LNCaP clone FGC (cell line): ENCODE results near the gene BTAF1.

Source experiments
- DNase-seq: peaks from one replicate; pipeline ENCODE4 v3.0.0-alpha.2; 2011; ENCODE audit warnings: low read depth
- H3K4me3 ChIP-seq: 2 replicates; pipeline ENCODE4 v1.5.1; 2011; ENCODE audit warnings: mild to moderate bottlenecking, low read depth, low read length, control low read depth
- TF ChIP-seq, protein P1 (sequence below): IDR thresholded peaks from 2 replicates; pipeline ENCODE4 v1.5.1; 2012; ENCODE audit warnings: mild to moderate bottlenecking; ENCODE audit not compliant: control insufficient read depth, insufficient read depth; ENCODE audit errors: extremely low read depth

BTAF1 gene

DNA sequence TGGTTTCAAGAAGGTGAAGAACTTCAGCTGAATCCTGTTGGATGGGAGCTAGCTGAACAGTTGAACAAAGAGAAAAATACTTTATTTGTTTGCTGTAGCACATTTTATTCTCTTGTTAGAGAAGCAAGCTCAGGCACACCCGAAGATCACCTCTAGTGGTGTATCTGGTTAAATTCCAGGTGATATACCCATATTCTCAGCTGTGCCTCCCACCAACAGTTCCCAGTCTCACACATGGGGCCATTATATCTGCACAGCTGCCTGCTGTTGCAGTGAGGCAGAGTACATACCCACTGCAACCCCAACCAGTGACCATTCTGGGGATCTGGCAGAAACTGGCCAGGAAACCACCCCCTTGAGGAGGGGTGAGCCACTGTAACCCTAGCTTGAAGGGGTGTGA is 9.2 kb downstream of the BTAF1 start:
- H3K4me3 ChIP-seq: no peak overlapping the region
- no peak for DNase-seq
- TF ChIP-seq, protein P1, sequence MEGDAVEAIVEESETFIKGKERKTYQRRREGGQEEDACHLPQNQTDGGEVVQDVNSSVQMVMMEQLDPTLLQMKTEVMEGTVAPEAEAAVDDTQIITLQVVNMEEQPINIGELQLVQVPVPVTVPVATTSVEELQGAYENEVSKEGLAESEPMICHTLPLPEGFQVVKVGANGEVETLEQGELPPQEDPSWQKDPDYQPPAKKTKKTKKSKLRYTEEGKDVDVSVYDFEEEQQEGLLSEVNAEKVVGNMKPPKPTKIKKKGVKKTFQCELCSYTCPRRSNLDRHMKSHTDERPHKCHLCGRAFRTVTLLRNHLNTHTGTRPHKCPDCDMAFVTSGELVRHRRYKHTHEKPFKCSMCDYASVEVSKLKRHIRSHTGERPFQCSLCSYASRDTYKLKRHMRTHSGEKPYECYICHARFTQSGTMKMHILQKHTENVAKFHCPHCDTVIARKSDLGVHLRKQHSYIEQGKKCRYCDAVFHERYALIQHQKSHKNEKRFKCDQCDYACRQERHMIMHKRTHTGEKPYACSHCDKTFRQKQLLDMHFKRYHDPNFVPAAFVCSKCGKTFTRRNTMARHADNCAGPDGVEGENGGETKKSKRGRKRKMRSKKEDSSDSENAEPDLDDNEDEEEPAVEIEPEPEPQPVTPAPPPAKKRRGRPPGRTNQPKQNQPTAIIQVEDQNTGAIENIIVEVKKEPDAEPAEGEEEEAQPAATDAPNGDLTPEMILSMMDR: 0 out of 2 replicates have a peak, but pooled peaks have one; percentile 5

DNA sequence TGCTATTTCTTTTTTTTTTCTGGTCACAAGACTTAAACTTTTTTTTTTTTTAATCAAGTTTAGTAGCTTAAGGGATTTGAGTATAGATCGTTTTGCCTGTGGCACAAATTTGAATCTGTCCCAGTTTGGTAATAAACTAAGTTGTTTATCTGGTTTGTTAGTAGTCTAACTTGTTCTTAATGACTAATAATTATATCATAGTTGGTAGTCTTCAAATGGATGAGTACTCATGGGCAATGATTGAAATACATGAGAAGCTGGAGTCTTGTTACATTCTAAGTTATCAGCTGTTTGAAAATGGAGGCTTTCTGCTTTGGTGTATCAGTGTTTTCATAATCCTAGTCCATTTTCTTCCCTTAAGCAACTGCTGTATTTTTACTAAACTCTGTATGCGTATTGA is 12.3 kb downstream of the BTAF1 start:
- TF ChIP-seq, protein P1: no peak
- no peak overlapping the region for H3K4me3 ChIP-seq

DNA sequence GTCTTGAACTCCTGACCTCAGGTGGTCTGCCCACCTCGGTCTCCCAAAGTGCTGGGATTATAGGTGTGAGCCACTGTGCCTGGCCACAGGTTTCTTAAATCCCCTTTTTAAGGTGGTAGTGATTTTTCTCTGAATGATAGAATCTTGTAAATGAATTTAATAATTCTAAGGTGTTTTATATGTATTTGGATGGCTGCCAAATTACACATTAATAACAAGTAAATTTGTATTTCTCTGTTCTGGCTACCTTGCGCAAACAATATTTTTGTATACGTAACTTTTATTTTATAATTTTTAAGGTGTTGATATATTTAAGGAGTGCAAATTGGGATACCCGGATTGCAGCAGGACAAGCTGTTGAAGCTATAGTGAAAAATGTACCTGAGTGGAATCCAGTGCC is 16.1 kb downstream of the BTAF1 start:
- H3K4me3 ChIP-seq: no peak overlapping the region
- TF ChIP-seq, protein P1: no peak
- DNase-seq: no peak

More for the DNA sequence above, 12.3 kb downstream of the BTAF1 start:
- no peak for DNase-seq

DNA sequence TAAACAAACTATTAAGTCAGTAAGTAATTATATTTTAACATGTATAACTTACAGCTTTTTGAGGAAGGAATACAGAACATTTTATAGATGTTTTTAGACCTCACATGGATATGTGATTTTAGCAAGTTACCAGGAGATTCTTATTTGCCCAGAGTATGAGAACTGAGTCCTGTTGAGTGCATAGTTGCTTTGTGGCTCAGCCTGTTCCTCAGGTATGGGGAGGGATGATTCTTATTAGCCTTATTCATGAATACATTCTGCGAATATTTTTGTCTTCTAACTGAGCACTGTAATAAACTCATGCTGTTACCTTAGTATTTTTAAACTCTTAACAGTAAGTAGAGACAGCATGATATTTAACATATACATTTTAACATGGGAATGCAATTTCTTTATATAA is 17.9 kb downstream of the BTAF1 start:
- DNase-seq: no peak
- H3K4me3 ChIP-seq: no peak overlapping the region
- TF ChIP-seq, protein P1: no peak

DNA sequence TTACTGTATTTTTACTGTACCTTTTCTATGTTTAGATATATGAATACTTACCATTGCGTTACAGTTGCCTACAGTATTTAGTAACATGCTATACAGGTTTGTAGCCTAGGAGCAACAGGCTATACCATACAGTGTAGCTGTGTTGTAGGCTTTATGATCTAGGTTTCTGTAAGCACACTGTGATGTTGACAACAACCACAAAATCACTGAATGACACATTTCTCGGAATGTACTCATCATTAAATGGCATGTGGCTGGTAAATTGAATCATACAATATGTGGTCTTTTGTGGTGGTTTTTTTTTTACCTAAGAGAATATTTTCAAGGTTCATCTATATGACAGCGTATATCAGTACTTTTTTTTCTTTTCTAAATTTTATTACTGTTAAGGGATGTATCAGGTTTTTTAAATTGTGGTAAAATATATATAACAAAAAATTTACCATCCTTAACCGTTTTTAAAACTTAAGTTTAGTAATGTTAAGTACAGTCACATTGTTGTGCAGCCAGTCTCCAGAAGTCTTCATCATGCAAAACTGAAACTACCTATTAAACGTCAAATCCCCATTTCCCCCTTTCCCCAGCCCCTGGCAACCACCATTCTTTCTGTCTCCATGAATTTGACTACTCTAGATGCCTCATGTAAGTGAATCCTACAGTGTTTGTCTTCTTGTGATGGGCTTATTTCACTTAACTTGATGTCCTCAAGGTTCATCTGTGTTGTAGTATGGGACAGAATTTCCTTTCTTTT is 21.5 kb downstream of the BTAF1 start:
- no peak for DNase-seq
- TF ChIP-seq, protein P1: no peak
- no peak overlapping the region for H3K4me3 ChIP-seq

DNA sequence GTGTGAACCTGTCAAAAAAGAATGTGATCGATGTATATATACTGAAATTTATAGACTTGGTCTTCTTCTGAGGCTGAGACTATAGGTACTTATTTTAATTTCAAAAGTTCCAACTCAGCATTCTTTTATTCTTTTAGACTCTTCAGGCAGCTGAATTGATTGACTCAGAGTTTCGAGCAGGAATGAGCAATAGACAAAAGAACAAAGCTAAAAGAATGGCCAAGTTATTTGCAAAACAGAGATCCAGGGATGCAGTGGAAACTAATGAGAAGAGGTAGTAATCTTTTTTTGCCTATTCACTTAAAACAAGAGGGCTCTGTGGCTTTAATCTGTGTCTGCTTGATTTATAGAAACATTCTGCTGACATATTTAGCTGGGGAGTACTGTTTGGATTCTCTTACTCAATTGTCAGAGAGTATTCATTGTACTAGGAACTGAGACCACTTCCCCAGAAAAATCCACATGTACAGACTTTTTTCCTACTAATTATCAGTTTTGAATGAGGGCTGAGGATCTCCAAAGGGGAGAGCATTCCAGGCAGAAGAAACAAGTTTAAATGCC is 30.1 kb downstream of the BTAF1 start:
- no peak overlapping the region for H3K4me3 ChIP-seq
- TF ChIP-seq, protein P1: no peak
- no peak for DNase-seq
